Panc1 (cell line): ENCODE results near the gene SAMD14. TPM values are rescaled to one million over a fixed set of nuclear protein-coding genes. Genes with fewer than 3 reads are reported as not detected.

Source experiments
- ATAC-seq: fragments of 200-7000 bp; cut with Tn5 transposase; 2 replicates; pipeline ENCODE4 v1.9.1; 2020; ENCODE audit warnings: mild to moderate bottlenecking, moderate library complexity
- BruUV-seq: library from RNA; stranded (reverse); fragments of 400-500 nt; replicated peaks from 2 replicates; lab custom pipeline; 2021; lab: Mats Ljungman, UMichigan
- CTCF ChIA-PET: fragments of 300-600 bp; sonication (Branson Sonifier 250); formaldehyde crosslinking; loops from one replicate; lab custom pipeline; 2022; ENCODE audit warnings: antibody characterized with exemption; lab: Charles Lee
- POLR2A ChIA-PET: fragments of 300-600 bp; sonication (Branson Sonifier 250); formaldehyde crosslinking; loops from one replicate; lab custom pipeline; 2022; ENCODE audit warnings: antibody characterized with exemption; lab: Charles Lee
- DNase-seq: peaks from one replicate; pipeline ENCODE4 v3.0.0-alpha.2; 2010; ENCODE audit warnings: low read depth, low spot score
- H3K27ac ChIP-seq: 2 replicates; pipeline ENCODE4 v1.5.1; 2011; ENCODE audit warnings: mild to moderate bottlenecking, low read length, inconsistent platforms
- H3K27me3 ChIP-seq: fragments of 200-500 bp; sonication (Bioruptor generic); 2 replicates; pipeline ENCODE4 v1.6.0; 2014; ENCODE audit warnings: low read length, inconsistent platforms; ENCODE audit not compliant: control insufficient read depth, insufficient read depth
- H3K36me3 ChIP-seq: fragments of 200-500 bp; sonication (Bioruptor generic); 2 replicates; pipeline ENCODE4 v1.5.1; 2014; ENCODE audit warnings: inconsistent platforms, mild to moderate bottlenecking, low read length, moderate library complexity; ENCODE audit not compliant: control insufficient read depth, insufficient read depth
- H3K4me1 ChIP-seq: 2 replicates; pipeline ENCODE4 v1.5.1; 2011; ENCODE audit warnings: inconsistent platforms, mild to moderate bottlenecking, low read length, moderate library complexity; ENCODE audit not compliant: control insufficient read depth, insufficient read depth
- H3K4me3 ChIP-seq, 2 experiments: 2 replicates each; pipeline ENCODE4 v1.5.1; 2011 to 2012; ENCODE audit warnings: low read depth in 2 of 2, low read length in 2 of 2, mild to moderate bottlenecking in 2 of 2, inconsistent platforms in 1 of 2, moderate library complexity in 1 of 2
- H3K9me3 ChIP-seq: fragments of 200-500 bp; sonication (Bioruptor generic); 2 replicates; pipeline ENCODE4 v1.5.1; 2014; ENCODE audit warnings: low read depth, mild to moderate bottlenecking, inconsistent platforms, low read length, moderate library complexity; ENCODE audit not compliant: control insufficient read depth, insufficient read depth
- POLR2AphosphoS5 ChIP-seq: IDR thresholded peaks from 2 replicates; pipeline ENCODE4 v1.6.1; 2012; ENCODE audit warnings: mild to moderate bottlenecking, low read depth, low read length, moderate library complexity
- SIN3A ChIP-seq: IDR thresholded peaks from 2 replicates; pipeline ENCODE4 v1.6.1; 2012; ENCODE audit warnings: low read depth, mild to moderate bottlenecking, low read length, moderate library complexity, borderline replicate concordance; ENCODE audit not compliant: insufficient read depth
- TCF7L2 ChIP-seq: IDR thresholded peaks from 2 replicates; pipeline ENCODE4 v1.6.1; 2011; ENCODE audit warnings: mild to moderate bottlenecking, low read depth, low read length, inconsistent platforms
- in situ Hi-C: cut with HindIII; loops from 2 replicates; pipeline ENCODE4 v1.10.0; 2016; ENCODE audit warnings: low sequenced_read_pairs, low pct_unique_long_range_greater_than_20kb
- intact Hi-C: fragments of 100-400 bp; cut with micrococcal nuclease; formaldehyde crosslinking; loops from one replicate; pipeline ENCODE4 v1.10.0; 2022; ENCODE audit not compliant: unreplicated experiment
- total RNA-seq: library from RNA; stranded (reverse); gene quantifications from one replicate; pipeline ENCODE4 v1.2.1, GENCODE V29; 2021; ENCODE audit not compliant: unreplicated experiment
- TF ChIP-seq, protein P1 (sequence below): fragments of 450-650 bp; IDR thresholded peaks from 2 replicates; pipeline ENCODE4 v1.5.1; 2017; ENCODE audit warnings: mild to moderate bottlenecking
- TF ChIP-seq, protein P2 (sequence below), 2 experiments: IDR thresholded peaks; 2 replicates each; pipeline ENCODE4 v1.6.1; 2011 to 2012; ENCODE audit warnings: low read depth in 2 of 2, control low read depth in 1 of 2, low read length in 1 of 2, mild to moderate bottlenecking in 1 of 2, moderate library complexity in 1 of 2; ENCODE audit not compliant: insufficient read depth in 1 of 2

The SAMD14 gene
- total RNA-seq, 1 experiment from 2014 or later: 6.9 TPM

DNA sequence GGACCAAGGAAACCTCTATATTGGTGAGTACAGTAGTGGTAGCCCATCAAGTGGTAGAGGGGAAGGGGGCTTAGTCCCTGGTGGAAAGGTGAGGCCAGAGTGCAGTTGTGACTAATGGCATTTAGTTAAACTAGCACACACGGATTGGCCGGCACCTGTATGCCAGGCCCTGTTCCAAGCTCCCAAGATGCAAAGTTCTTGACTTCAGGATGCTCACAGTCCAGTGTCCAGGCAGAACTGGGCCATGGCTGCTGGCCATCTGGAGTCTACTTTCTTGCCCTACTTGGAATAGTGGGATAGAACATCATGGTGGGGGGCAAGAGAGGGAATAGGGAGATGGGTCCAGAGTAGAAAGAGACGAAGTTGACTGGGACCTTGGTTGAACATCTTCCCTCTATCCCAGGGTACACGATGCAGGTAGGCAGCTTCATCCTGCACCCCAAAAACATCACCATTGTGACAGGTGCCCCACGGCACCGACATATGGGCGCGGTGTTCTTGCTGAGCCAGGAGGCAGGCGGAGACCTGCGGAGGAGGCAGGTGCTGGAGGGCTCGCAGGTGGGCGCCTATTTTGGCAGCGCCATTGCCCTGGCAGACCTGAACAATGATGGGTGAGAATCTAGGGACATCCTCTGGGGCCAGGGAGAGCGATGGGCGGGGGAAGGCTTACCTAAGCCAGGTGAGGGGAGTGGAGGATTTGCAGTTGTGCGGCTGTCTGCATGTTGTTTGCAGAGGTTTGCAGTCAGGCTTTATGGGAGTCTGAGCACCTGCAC lies 58.9 kb downstream of the SAMD14 start:
- Histone ChIP-seq H3K4me1 (peaks cover 11% of the 10 kb centered on the region; the same call in 1 of the 2 replicates), H3K36me3 (peaks cover 24% of the 10 kb centered on the region), H3K4me3 (no peak overlapping the region), H3K27ac (no peak overlapping the region), H3K27me3 (no peaks in the 10 kb centered on the region), H3K9me3 (no peaks in the 10 kb centered on the region)
- DNase-seq: no peak
- POLR2A ChIA-PET: interaction anchor here (0.6 kb wide), 1 partner anchor 434 kb away, joined by 5 read pairs; no protein-coding TSS in a partner anchor
- in situ Hi-C loops: no loop called here
- no peak for TF ChIP-seq SIN3A
- peak; percentile 27; the same call in 1 of the 2 replicates for TF ChIP-seq POLR2AphosphoS5
- ATAC-seq: no peak
- intact Hi-C loops: no loop called here
- no TSS peak for BruUV-seq
- CTCF ChIA-PET: interaction anchor here (0.6 kb wide), 1 partner anchor 22 kb away, joined by 6 read pairs; no protein-coding TSS in a partner anchor

DNA sequence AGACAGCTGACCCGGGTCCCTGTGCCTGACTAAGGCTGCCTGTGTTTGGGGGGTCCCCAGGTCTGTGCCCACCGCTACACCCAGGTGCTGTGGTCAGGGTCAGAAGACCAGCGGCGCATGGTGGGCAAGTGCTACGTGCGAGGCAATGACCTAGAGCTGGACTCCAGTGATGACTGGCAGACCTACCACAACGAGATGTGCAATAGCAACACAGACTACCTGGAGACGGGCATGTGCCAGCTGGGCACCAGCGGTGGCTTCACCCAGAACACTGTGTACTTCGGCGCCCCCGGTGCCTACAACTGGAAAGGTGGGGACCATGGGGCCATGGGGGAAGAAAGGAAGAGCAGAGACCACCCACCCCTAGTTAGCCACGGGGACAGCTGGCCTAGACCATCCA lies 62.0 kb downstream of the SAMD14 start:
- in situ Hi-C loops (no loop called here), intact Hi-C loops (no loop called here)
- ATAC-seq: no peak
- DNase-seq: no peak
- ChIA-PET POLR2A (no interaction called here), CTCF (no interaction called here)
- no TSS peak for BruUV-seq
- H3K27ac ChIP-seq: peak overlapping the region; percentile 51
- H3K9me3 ChIP-seq: no peaks in the 10 kb centered on the region
- H3K27me3 ChIP-seq: no peaks in the 10 kb centered on the region
- no peak overlapping the region for H3K4me3 ChIP-seq
- TF ChIP-seq SIN3A (no peak), TCF7L2 (no peak), POLR2AphosphoS5 (no peak)
- TF ChIP-seq, protein P1, sequence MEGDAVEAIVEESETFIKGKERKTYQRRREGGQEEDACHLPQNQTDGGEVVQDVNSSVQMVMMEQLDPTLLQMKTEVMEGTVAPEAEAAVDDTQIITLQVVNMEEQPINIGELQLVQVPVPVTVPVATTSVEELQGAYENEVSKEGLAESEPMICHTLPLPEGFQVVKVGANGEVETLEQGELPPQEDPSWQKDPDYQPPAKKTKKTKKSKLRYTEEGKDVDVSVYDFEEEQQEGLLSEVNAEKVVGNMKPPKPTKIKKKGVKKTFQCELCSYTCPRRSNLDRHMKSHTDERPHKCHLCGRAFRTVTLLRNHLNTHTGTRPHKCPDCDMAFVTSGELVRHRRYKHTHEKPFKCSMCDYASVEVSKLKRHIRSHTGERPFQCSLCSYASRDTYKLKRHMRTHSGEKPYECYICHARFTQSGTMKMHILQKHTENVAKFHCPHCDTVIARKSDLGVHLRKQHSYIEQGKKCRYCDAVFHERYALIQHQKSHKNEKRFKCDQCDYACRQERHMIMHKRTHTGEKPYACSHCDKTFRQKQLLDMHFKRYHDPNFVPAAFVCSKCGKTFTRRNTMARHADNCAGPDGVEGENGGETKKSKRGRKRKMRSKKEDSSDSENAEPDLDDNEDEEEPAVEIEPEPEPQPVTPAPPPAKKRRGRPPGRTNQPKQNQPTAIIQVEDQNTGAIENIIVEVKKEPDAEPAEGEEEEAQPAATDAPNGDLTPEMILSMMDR: no peak
- TF ChIP-seq, protein P2, sequence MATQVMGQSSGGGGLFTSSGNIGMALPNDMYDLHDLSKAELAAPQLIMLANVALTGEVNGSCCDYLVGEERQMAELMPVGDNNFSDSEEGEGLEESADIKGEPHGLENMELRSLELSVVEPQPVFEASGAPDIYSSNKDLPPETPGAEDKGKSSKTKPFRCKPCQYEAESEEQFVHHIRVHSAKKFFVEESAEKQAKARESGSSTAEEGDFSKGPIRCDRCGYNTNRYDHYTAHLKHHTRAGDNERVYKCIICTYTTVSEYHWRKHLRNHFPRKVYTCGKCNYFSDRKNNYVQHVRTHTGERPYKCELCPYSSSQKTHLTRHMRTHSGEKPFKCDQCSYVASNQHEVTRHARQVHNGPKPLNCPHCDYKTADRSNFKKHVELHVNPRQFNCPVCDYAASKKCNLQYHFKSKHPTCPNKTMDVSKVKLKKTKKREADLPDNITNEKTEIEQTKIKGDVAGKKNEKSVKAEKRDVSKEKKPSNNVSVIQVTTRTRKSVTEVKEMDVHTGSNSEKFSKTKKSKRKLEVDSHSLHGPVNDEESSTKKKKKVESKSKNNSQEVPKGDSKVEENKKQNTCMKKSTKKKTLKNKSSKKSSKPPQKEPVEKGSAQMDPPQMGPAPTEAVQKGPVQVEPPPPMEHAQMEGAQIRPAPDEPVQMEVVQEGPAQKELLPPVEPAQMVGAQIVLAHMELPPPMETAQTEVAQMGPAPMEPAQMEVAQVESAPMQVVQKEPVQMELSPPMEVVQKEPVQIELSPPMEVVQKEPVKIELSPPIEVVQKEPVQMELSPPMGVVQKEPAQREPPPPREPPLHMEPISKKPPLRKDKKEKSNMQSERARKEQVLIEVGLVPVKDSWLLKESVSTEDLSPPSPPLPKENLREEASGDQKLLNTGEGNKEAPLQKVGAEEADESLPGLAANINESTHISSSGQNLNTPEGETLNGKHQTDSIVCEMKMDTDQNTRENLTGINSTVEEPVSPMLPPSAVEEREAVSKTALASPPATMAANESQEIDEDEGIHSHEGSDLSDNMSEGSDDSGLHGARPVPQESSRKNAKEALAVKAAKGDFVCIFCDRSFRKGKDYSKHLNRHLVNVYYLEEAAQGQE (IDR thresholded peaks at IDR 0.05; ENCODE audit: insufficient read depth in 1 of 2, low read depth in 2 of 2, low read length in 1 of 2): no peak
- H3K4me1 ChIP-seq: peaks cover 37% of the 10 kb centered on the region
- H3K36me3 ChIP-seq: peaks cover 23% of the 10 kb centered on the region

DNA sequence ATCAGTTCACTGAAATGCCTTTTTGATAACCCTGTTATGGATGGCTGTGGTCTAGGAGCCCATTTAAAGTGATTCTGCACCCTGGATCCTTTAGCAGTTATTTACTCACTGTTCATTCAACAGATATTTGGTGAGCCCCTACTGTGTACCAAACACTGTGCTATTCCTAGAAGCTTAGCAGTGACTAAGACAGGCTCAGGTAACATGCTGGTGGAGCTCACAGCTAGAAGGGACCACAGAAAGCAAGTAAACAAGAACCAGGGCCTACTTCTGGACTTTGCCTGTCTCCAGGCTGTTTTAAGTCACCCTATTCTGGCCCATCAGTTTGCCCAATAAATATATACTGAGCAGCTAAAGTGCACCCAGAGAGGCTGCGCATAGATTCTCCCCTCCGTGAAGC lies 63.0 kb downstream of the SAMD14 start:
- H3K27ac ChIP-seq: peak overlapping the region; percentile 67
- in situ Hi-C loops: no loop called here
- H3K27me3 ChIP-seq: no peaks in the 10 kb centered on the region
- peaks cover 47% of the 10 kb centered on the region for H3K4me1 ChIP-seq
- DNase-seq (no peak), ATAC-seq (no peak)
- H3K4me3 ChIP-seq: no peak overlapping the region
- CTCF ChIA-PET: interaction anchor here (1.1 kb wide), 1 partner anchor 13 kb away, joined by 3 read pairs; no protein-coding TSS in a partner anchor
- TSS peak; percentile 43 for BruUV-seq
- H3K36me3 ChIP-seq: peaks cover 23% of the 10 kb centered on the region
- intact Hi-C loops: no loop called here
- no peaks in the 10 kb centered on the region for H3K9me3 ChIP-seq
- TF ChIP-seq, protein P2 (IDR thresholded peaks at IDR 0.05; ENCODE audit: insufficient read depth in 1 of 2, low read depth in 2 of 2, low read length in 1 of 2): no peak
- TF ChIP-seq SIN3A (no peak), POLR2AphosphoS5 (no peak), TCF7L2 (no peak)
- TF ChIP-seq, protein P1: no peak
- POLR2A ChIA-PET: no interaction called here
